RPMI7951 (cell line): ENCODE measurements around the gene LRP2. TPM values are rescaled to one million over a fixed set of nuclear protein-coding genes. Genes with fewer than 3 reads are reported as not detected.

Experiments
- DNase-seq: peaks from one replicate; pipeline ENCODE4 v3.0.0-alpha.2; 2012; ENCODE audit warnings: low read depth
- total RNA-seq: library from RNA; depleted of rRNA; stranded (reverse); fragments of >200 nt; shearing (Covaris generic); gene quantifications from 2 replicates; pipeline ENCODE4 v1.2.3, GENCODE V29; 2014; rRNA removed

Gene LRP2
- total RNA-seq, 1 experiment from 2014 or later, result not detected

DNA sequence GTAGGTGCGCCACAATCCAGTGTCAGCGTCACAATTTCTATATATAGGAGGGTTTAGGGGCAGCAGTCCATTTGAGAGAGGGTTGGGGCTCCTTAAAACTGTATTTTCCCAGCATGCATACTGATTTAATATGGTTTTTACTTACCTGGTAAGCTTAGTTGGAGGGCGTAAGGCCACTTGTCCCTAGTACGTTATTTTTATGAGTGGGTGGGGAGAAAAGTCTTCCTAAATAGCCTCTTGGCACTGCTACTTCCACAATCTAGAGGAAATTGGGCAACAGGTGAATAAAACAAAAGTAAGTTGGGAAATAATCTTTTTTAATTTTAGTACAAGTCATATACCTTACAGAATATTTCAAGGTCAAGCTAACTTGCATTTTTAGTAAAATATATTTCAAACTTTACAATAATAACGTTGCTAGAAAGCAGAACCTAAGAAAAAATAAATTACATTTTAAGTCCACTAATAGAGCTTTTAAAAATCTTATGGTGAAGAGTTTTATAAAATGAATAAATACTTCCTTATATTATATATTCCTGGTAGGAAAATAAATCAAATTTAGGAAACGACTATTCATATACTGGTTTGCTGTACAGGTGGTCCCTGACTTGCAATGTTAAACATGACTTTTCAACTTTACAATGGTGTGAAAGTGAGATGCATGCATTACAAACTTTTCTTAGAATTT lies 272.1 kb downstream of the LRP2 start:
- DNase-seq, result no peak

GRCh38 chr2:169089182-169089581 lies 273.2 kb downstream of the LRP2 start:
- no peak for DNase-seq

DNA sequence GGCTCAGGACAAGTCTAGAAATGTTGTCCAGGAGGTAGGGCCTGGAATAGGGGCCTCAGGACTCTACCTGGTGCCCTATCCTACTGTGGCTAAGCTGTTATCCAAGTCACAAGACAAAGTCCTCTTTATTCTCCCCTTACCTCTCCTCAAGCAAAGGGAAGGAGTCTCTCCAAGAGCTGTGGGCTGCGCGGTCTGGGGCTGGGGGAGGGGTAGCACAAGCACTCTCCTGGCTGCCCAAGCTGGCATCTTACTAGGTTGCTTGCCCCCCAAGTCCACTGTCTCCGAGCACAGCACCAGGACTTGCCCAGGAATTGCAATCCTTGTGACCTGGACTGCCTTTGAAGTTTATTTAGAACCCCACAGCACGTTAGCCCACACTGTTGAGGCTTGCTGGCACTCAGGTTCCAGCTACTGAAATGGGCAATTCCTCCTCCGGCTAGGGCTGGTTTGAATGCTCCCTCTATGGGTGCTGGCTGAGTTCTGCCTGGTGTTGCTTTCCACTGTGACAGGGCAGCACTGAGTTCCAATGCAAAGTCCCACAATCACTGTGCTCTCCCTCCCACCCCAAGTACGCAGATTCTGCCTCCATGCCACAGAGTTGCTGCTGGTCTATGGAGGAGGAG lies 274.5 kb downstream of the LRP2 start:
- no peak for DNase-seq

DNA sequence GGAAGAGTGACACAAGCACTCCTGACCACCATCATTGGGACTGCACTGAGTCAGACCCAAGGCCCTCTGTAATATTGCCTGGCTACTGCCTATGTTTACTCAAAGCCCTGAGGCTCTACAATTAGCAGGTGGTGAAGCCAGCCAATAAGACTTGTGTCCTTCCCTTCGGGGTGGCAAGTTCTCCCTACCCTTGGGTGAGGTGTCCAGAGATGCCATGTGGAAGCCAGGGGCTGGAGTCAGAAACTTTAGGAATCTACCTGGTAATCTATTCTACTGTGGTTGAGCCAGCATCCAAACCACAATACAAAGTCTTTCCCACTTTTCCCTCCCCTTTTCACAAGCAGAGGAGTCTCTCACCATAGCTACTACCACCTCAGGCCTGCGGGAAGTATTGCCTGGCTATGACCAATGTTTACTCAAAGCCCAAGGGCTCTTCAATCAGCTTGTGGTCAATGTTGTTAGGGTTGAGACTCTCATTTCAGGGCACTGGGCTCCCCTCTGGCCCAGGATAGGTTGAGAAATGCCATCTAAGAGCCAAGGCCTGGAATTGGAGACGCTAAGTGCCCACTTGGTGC lies 275.4 kb downstream of the LRP2 start:
- no peak for DNase-seq

GRCh38 chr2:169082995-169083394 lies 279.3 kb downstream of the LRP2 start:
- no peak for DNase-seq

DNA sequence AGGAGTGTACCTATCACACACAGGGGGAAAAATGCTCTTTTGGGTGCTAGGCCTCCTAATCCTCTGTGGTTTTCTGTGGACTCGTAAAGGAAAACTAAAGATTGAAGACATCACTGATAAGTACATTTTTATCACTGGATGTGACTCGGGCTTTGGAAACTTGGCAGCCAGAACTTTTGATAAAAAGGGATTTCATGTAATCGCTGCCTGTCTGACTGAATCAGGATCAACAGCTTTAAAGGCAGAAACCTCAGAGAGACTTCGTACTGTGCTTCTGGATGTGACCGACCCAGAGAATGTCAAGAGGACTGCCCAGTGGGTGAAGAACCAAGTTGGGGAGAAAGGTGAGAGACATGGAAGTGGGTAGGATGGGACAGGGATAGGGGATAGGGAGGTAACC lies 280.8 kb downstream of the LRP2 start:
- DNase-seq, result no peak

GRCh38 chr2:169080250-169081069 lies 281.9 kb downstream of the LRP2 start:
- no peak for DNase-seq

DNA sequence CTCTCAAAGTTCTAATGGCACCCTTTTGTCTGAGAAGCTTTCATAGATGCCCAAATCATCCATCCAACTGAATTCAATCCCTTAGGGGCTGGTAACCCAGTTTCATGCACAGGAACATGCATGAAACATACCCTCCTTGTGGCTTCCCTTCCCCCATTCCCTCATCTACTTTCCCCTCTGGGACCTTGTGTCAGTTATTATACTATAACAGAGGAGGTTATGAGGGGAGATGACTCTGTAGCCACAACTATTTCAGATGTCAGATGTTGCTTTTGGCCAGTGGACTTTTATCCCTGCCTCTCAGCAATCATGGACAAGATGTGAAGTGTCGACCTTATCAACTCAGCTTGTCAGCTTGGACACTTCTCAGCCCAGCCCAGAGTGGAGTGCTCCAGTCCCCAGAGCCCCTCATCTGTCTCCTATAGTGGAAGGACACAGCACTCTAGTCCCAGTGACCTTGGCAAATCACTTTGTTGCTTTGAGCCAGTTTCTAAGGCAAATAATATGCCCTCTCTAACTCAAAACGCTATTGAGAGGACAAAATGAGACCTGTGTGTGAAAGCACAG lies 284.6 kb downstream of the LRP2 start:
- no peak for DNase-seq

Other genes with a start within 250 kb of the LRP2 start
- 2.2 and 3.1 TPM in 2 replicates for gene BBS5, start 117.0 kb upstream of the LRP2 start, total RNA-seq
- gene KLHL41, start 147.2 kb upstream of the LRP2 start, total RNA-seq, result 0.12 and 0.20 TPM in 2 replicates
- 19.2 and 23.8 TPM in 2 replicates for gene FASTKD1, start 211.3 kb upstream of the LRP2 start, total RNA-seq
- 20.4 and 25.4 TPM in 2 replicates for gene PPIG, start 221.8 kb upstream of the LRP2 start, total RNA-seq